Panc1 (cell line): Measurements from ENCODE around the gene RIOK2. TPM values are rescaled to one million over a fixed set of nuclear protein-coding genes. Genes with fewer than 3 reads are reported as not detected.

ENCODE experiments used
- ATAC-seq: fragments of 200-7000 bp; cut with Tn5 transposase; 2 replicates; pipeline ENCODE4 v1.9.1; 2020; ENCODE audit warnings: mild to moderate bottlenecking, moderate library complexity
- BruUV-seq: library from RNA; stranded (reverse); fragments of 400-500 nt; replicated peaks from 2 replicates; lab custom pipeline; 2021; lab: Mats Ljungman, UMichigan
- CTCF ChIA-PET: fragments of 300-600 bp; sonication (Branson Sonifier 250); formaldehyde crosslinking; loops from one replicate; lab custom pipeline; 2022; ENCODE audit warnings: antibody characterized with exemption; lab: Charles Lee
- POLR2A ChIA-PET: fragments of 300-600 bp; sonication (Branson Sonifier 250); formaldehyde crosslinking; loops from one replicate; lab custom pipeline; 2022; ENCODE audit warnings: antibody characterized with exemption; lab: Charles Lee
- DNase-seq: peaks from one replicate; pipeline ENCODE4 v3.0.0-alpha.2; 2010; ENCODE audit warnings: low read depth, low spot score
- H3K27ac ChIP-seq: 2 replicates; pipeline ENCODE4 v1.5.1; 2011; ENCODE audit warnings: mild to moderate bottlenecking, low read length, inconsistent platforms
- H3K27me3 ChIP-seq: fragments of 200-500 bp; sonication (Bioruptor generic); 2 replicates; pipeline ENCODE4 v1.6.0; 2014; ENCODE audit warnings: low read length, inconsistent platforms; ENCODE audit not compliant: control insufficient read depth, insufficient read depth
- H3K36me3 ChIP-seq: fragments of 200-500 bp; sonication (Bioruptor generic); 2 replicates; pipeline ENCODE4 v1.5.1; 2014; ENCODE audit warnings: inconsistent platforms, mild to moderate bottlenecking, low read length, moderate library complexity; ENCODE audit not compliant: control insufficient read depth, insufficient read depth
- H3K4me1 ChIP-seq: 2 replicates; pipeline ENCODE4 v1.5.1; 2011; ENCODE audit warnings: inconsistent platforms, mild to moderate bottlenecking, low read length, moderate library complexity; ENCODE audit not compliant: control insufficient read depth, insufficient read depth
- H3K4me3 ChIP-seq, 2 experiments: 2 replicates each; pipeline ENCODE4 v1.5.1; 2011 to 2012; ENCODE audit warnings: low read depth in 2 of 2, low read length in 2 of 2, mild to moderate bottlenecking in 2 of 2, inconsistent platforms in 1 of 2, moderate library complexity in 1 of 2
- H3K9me3 ChIP-seq: fragments of 200-500 bp; sonication (Bioruptor generic); 2 replicates; pipeline ENCODE4 v1.5.1; 2014; ENCODE audit warnings: low read depth, mild to moderate bottlenecking, inconsistent platforms, low read length, moderate library complexity; ENCODE audit not compliant: control insufficient read depth, insufficient read depth
- POLR2AphosphoS5 ChIP-seq: IDR thresholded peaks from 2 replicates; pipeline ENCODE4 v1.6.1; 2012; ENCODE audit warnings: mild to moderate bottlenecking, low read depth, low read length, moderate library complexity
- SIN3A ChIP-seq: IDR thresholded peaks from 2 replicates; pipeline ENCODE4 v1.6.1; 2012; ENCODE audit warnings: low read depth, mild to moderate bottlenecking, low read length, moderate library complexity, borderline replicate concordance; ENCODE audit not compliant: insufficient read depth
- TCF7L2 ChIP-seq: IDR thresholded peaks from 2 replicates; pipeline ENCODE4 v1.6.1; 2011; ENCODE audit warnings: mild to moderate bottlenecking, low read depth, low read length, inconsistent platforms
- in situ Hi-C: cut with HindIII; loops from 2 replicates; pipeline ENCODE4 v1.10.0; 2016; ENCODE audit warnings: low sequenced_read_pairs, low pct_unique_long_range_greater_than_20kb
- intact Hi-C: fragments of 100-400 bp; cut with micrococcal nuclease; formaldehyde crosslinking; loops from one replicate; pipeline ENCODE4 v1.10.0; 2022; ENCODE audit not compliant: unreplicated experiment
- total RNA-seq: library from RNA; stranded (reverse); gene quantifications from one replicate; pipeline ENCODE4 v1.2.1, GENCODE V29; 2021; ENCODE audit not compliant: unreplicated experiment
- TF ChIP-seq, protein P1 (sequence below): fragments of 450-650 bp; IDR thresholded peaks from 2 replicates; pipeline ENCODE4 v1.5.1; 2017; ENCODE audit warnings: mild to moderate bottlenecking
- TF ChIP-seq, protein P2 (sequence below), 2 experiments: IDR thresholded peaks; 2 replicates each; pipeline ENCODE4 v1.6.1; 2011 to 2012; ENCODE audit warnings: low read depth in 2 of 2, control low read depth in 1 of 2, low read length in 1 of 2, mild to moderate bottlenecking in 1 of 2, moderate library complexity in 1 of 2; ENCODE audit not compliant: insufficient read depth in 1 of 2

Gene RIOK2
- total RNA-seq, 1 experiment from 2014 or later, result 32.5 TPM

GRCh38 chr5:97151370-97151769, 31.7 kb downstream of the RIOK2 start:
- Histone ChIP-seq H3K4me1 (no peaks in the 10 kb centered on the region), H3K4me3 (no peak overlapping the region), H3K27me3 (no peaks in the 10 kb centered on the region; the same call in 1 of the 2 replicates), H3K9me3 (no peaks in the 10 kb centered on the region), H3K27ac (no peak overlapping the region), H3K36me3 (no peaks in the 10 kb centered on the region)
- ATAC-seq, result no peak
- intact Hi-C loops, result no loop called here
- ChIA-PET POLR2A (no interaction called here), CTCF (no interaction called here)
- TF ChIP-seq POLR2AphosphoS5 (no peak), SIN3A (no peak), TCF7L2 (no peak)
- TF ChIP-seq, protein P1, sequence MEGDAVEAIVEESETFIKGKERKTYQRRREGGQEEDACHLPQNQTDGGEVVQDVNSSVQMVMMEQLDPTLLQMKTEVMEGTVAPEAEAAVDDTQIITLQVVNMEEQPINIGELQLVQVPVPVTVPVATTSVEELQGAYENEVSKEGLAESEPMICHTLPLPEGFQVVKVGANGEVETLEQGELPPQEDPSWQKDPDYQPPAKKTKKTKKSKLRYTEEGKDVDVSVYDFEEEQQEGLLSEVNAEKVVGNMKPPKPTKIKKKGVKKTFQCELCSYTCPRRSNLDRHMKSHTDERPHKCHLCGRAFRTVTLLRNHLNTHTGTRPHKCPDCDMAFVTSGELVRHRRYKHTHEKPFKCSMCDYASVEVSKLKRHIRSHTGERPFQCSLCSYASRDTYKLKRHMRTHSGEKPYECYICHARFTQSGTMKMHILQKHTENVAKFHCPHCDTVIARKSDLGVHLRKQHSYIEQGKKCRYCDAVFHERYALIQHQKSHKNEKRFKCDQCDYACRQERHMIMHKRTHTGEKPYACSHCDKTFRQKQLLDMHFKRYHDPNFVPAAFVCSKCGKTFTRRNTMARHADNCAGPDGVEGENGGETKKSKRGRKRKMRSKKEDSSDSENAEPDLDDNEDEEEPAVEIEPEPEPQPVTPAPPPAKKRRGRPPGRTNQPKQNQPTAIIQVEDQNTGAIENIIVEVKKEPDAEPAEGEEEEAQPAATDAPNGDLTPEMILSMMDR, result no peak
- TF ChIP-seq, protein P2, sequence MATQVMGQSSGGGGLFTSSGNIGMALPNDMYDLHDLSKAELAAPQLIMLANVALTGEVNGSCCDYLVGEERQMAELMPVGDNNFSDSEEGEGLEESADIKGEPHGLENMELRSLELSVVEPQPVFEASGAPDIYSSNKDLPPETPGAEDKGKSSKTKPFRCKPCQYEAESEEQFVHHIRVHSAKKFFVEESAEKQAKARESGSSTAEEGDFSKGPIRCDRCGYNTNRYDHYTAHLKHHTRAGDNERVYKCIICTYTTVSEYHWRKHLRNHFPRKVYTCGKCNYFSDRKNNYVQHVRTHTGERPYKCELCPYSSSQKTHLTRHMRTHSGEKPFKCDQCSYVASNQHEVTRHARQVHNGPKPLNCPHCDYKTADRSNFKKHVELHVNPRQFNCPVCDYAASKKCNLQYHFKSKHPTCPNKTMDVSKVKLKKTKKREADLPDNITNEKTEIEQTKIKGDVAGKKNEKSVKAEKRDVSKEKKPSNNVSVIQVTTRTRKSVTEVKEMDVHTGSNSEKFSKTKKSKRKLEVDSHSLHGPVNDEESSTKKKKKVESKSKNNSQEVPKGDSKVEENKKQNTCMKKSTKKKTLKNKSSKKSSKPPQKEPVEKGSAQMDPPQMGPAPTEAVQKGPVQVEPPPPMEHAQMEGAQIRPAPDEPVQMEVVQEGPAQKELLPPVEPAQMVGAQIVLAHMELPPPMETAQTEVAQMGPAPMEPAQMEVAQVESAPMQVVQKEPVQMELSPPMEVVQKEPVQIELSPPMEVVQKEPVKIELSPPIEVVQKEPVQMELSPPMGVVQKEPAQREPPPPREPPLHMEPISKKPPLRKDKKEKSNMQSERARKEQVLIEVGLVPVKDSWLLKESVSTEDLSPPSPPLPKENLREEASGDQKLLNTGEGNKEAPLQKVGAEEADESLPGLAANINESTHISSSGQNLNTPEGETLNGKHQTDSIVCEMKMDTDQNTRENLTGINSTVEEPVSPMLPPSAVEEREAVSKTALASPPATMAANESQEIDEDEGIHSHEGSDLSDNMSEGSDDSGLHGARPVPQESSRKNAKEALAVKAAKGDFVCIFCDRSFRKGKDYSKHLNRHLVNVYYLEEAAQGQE (IDR thresholded peaks at IDR 0.05; ENCODE audit: insufficient read depth in 1 of 2, low read depth in 2 of 2, low read length in 1 of 2), result no peak
- no peak for DNase-seq
- BruUV-seq, result no TSS peak
- in situ Hi-C loops, result no loop called here

GRCh38 chr5:97150401-97150800, 32.6 kb downstream of the RIOK2 start:
- Histone ChIP-seq H3K27ac (no peak overlapping the region), H3K27me3 (no peaks in the 10 kb centered on the region; the same call in 1 of the 2 replicates), H3K4me1 (no peaks in the 10 kb centered on the region), H3K36me3 (no peaks in the 10 kb centered on the region), H3K4me3 (no peak overlapping the region), H3K9me3 (no peaks in the 10 kb centered on the region)
- TF ChIP-seq, protein P2 (IDR thresholded peaks at IDR 0.05; ENCODE audit: insufficient read depth in 1 of 2, low read depth in 2 of 2, low read length in 1 of 2), result no peak
- TF ChIP-seq, protein P1, result no peak
- no peak for TF ChIP-seq TCF7L2
- TF ChIP-seq SIN3A, result no peak
- no peak for TF ChIP-seq POLR2AphosphoS5
- no peak for ATAC-seq
- BruUV-seq, result no TSS peak
- no peak for DNase-seq
- ChIA-PET POLR2A (no interaction called here), CTCF (no interaction called here)
- in situ Hi-C loops, result no loop called here
- intact Hi-C loops, result no loop called here
